Mesodermal cell (in vitro differentiated cells): ENCODE data around the gene PROSER2.
"Not testable (repeated sequence)": the region's sequence is repeated elsewhere in the genome, so short reads cannot be mapped to it uniquely, and the experiment has no call there.

ENCODE experiments used
- H3K27ac ChIP-seq: 2 replicates; pipeline ENCODE4 v1.7.0; 2013; ENCODE audit warnings: mild to moderate bottlenecking, low read depth, low read length, moderate library complexity; ENCODE audit not compliant: severe bottlenecking
- H3K36me3 ChIP-seq: 2 replicates; pipeline ENCODE4 v1.7.1; 2013; ENCODE audit warnings: mild to moderate bottlenecking, low read length, moderate library complexity; ENCODE audit not compliant: control insufficient read depth, insufficient read depth
- H3K4me1 ChIP-seq: one replicate; pipeline ENCODE4 v1.7.1; 2013; ENCODE audit warnings: mild to moderate bottlenecking, low read length; ENCODE audit not compliant: insufficient read depth, control insufficient read depth, poor library complexity, severe bottlenecking
- H3K4me3 ChIP-seq: 2 replicates; pipeline ENCODE4 v1.7.0; 2013; ENCODE audit warnings: low read length, control low read depth, mild to moderate bottlenecking; ENCODE audit not compliant: insufficient read depth, poor library complexity, severe bottlenecking; ENCODE audit errors: extremely low read depth
- H3K9me3 ChIP-seq: 2 replicates; pipeline ENCODE4 v1.7.1; 2013; ENCODE audit warnings: mild to moderate bottlenecking, low read length, moderate library complexity; ENCODE audit not compliant: control insufficient read depth
- WGBS, 2 experiments: methylation state at CpG; one replicate each; pipeline ENCODE4 v1.1.5; 2013; ENCODE audit warnings: missing lambda C conversion rate in 2 of 2; ENCODE audit not compliant: insufficient coverage in 2 of 2; 5-methylcytosine and 5-hydroxymethylcytosine counted together

The PROSER2 gene

GRCh38 chr10:11837372-11838161 lies 14.4 kb downstream of the PROSER2 start:
- Histone ChIP-seq H3K4me1 (peaks cover 4% of the 10 kb centered on the region), H3K4me3 (no peak overlapping the region), H3K36me3 (no peaks in the 10 kb centered on the region), H3K9me3 (no peaks in the 10 kb centered on the region), H3K27ac (no peak overlapping the region)
- 87 to 96% methylated on average over 14 to 15 of the region's 17 CpGs for WGBS, 2 experiments

- H3K36me3 ChIP-seq = no peaks in the 10 kb centered on the region
- no peak overlapping the region for H3K27ac ChIP-seq
- 88 to 92% methylated on average over 6 to 7 of the region's 8 CpGs for WGBS, 2 experiments
- no peaks in the 10 kb centered on the region for H3K9me3 ChIP-seq
- H3K4me1 ChIP-seq = peaks cover 4% of the 10 kb centered on the region
- H3K4me3 ChIP-seq = no peak overlapping the region
Observed at GRCh38 chr10:11838298-11838852, 15.2 kb downstream of the PROSER2 start.

GRCh38 chr10:11841375-11841774 lies 18.2 kb downstream of the PROSER2 start:
- no CpG with 5 or more reads among the region's 3 CpGs for WGBS, 2 experiments
- no peak overlapping the region for H3K27ac ChIP-seq
- no peaks in the 10 kb centered on the region for H3K9me3 ChIP-seq
- H3K36me3 ChIP-seq = no peaks in the 10 kb centered on the region
- H3K4me1 ChIP-seq = peaks cover 4% of the 10 kb centered on the region
- no peak overlapping the region for H3K4me3 ChIP-seq

- peaks cover 4% of the 10 kb centered on the region for H3K4me1 ChIP-seq
- H3K4me3 ChIP-seq = no peak overlapping the region
- H3K36me3 ChIP-seq = no peaks in the 10 kb centered on the region
- no peaks in the 10 kb centered on the region for H3K9me3 ChIP-seq
- WGBS, 2 experiments = no CpG with 5 or more reads among the region's 3 CpGs
- H3K27ac ChIP-seq = no peak overlapping the region
Observed at GRCh38 chr10:11842411-11842810, 19.3 kb downstream of the PROSER2 start.

- 83% methylated on average over 1 of the region's 7 CpGs; no CpG with 5 or more reads in 1 of the 2 experiments for WGBS, 2 experiments
- no peak overlapping the region for H3K4me3 ChIP-seq
- H3K4me1 ChIP-seq = no peaks in the 10 kb centered on the region
- H3K36me3 ChIP-seq = peaks cover 3% of the 10 kb centered on the region
- H3K27ac ChIP-seq = no peak overlapping the region
- no peaks in the 10 kb centered on the region for H3K9me3 ChIP-seq
Observed at GRCh38 chr10:11845113-11845512, 22.0 kb downstream of the PROSER2 start.

GRCh38 chr10:11846542-11846941 lies 23.4 kb downstream of the PROSER2 start:
- Histone ChIP-seq H3K9me3 (no peaks in the 10 kb centered on the region), H3K27ac (no peak overlapping the region), H3K4me1 (no peaks in the 10 kb centered on the region), H3K36me3 (peaks cover 4% of the 10 kb centered on the region), H3K4me3 (no peak overlapping the region)
- WGBS, 2 experiments = 96% methylated on average over 5 of the region's 8 CpGs; no CpG with 5 or more reads in 1 of the 2 experiments

- Histone ChIP-seq H3K36me3 (peaks cover 19% of the 10 kb centered on the region), H3K4me1 (no peaks in the 10 kb centered on the region), H3K4me3 (no peak overlapping the region), H3K9me3 (no peaks in the 10 kb centered on the region), H3K27ac (no peak overlapping the region)
- WGBS, 2 experiments = 80% methylated on average over 1 of the region's 1 CpG; no CpG with 5 or more reads in 1 of the 2 experiments
Observed at GRCh38 chr10:11849277-11849676, 26.1 kb downstream of the PROSER2 start.

GRCh38 chr10:11849911-11850310 lies 26.8 kb downstream of the PROSER2 start:
- Histone ChIP-seq H3K36me3 (peaks cover 19% of the 10 kb centered on the region), H3K4me1 (no peaks in the 10 kb centered on the region)
- 88 to 91% methylated on average over 7 to 8 of the region's 8 CpGs for WGBS, 2 experiments

GRCh38 chr10:11851910-11852309 lies 28.8 kb downstream of the PROSER2 start:
- H3K27ac ChIP-seq = no peak overlapping the region
- no peaks in the 10 kb centered on the region for H3K4me1 ChIP-seq
- no peaks in the 10 kb centered on the region for H3K9me3 ChIP-seq
- no peak overlapping the region for H3K4me3 ChIP-seq
- WGBS, 2 experiments = 85 to 90% methylated on average over 13 of the region's 13 CpGs
- peaks cover 24% of the 10 kb centered on the region for H3K36me3 ChIP-seq

More at GRCh38 chr10:11849911-11850310, 26.8 kb downstream of the PROSER2 start:
- Histone ChIP-seq H3K9me3 (no peaks in the 10 kb centered on the region), H3K27ac (no peak overlapping the region), H3K4me3 (no peak overlapping the region)

GRCh38 chr10:11852637-11853036 lies 29.5 kb downstream of the PROSER2 start:
- H3K36me3 ChIP-seq = peaks cover 28% of the 10 kb centered on the region
- not testable (repeated sequence) for H3K4me3 ChIP-seq, H3K4me1 ChIP-seq, H3K27ac ChIP-seq, H3K9me3 ChIP-seq
- WGBS, 2 experiments = 88 to 99% methylated on average over 9 to 11 of the region's 13 CpGs

- Histone ChIP-seq H3K36me3 (peaks cover 28% of the 10 kb centered on the region), H3K4me1 (no peaks in the 10 kb centered on the region), H3K4me3 (no peak overlapping the region), H3K27ac (no peak overlapping the region), H3K9me3 (no peaks in the 10 kb centered on the region)
- WGBS, 2 experiments = 93 to 96% methylated on average over 4 to 5 of the region's 11 CpGs
Observed at GRCh38 chr10:11853468-11853867, 30.3 kb downstream of the PROSER2 start.
